HG03460 (cell line): ENCODE measurements around the gene STK31.
"Not testable (repeated sequence)": the region's sequence is repeated elsewhere in the genome, so short reads cannot be mapped to it uniquely, and the experiment has no call there.

Experiments used
- ATAC-seq: cut with Tn5 transposase; IDR thresholded peaks from one replicate; pipeline ENCODE4 v1.9.1; 2021; ENCODE audit not compliant: unreplicated experiment

The STK31 gene

GRCh38 chr7:23791721-23792120 is 81.7 kb downstream of the STK31 start:
- ATAC-seq, result no peak

DNA sequence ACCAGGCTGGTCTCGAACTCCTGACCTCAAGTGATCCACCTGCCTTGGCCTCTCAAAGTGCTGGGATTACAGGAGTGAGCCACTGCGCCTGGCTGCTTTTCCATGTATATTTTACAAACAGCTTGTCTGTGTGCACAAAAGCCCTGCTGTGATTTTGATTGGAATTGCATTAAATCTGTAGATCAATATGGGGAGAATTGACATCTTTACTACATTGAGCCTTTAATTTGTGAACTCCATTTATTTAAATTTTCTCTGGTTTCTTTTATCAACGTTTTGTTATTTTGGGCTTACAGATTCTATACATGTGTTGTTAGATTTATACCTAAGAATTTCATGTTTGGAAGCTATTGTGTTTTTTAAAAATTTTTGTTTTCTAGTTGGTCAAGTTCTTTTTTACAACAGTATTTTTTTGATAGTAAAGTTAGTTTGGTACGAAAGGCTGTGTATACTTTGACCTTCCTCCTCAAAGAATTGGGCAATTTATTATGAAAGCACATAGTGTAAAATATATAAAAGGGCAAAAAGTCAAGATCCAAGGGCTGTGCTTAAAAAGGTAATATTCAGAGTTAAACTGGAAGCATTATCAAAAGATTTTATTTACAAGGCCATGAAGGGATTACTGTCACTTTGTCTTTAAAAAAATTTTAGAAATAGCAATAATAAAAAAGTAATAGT is 92.8 kb downstream of the STK31 start:
- no peak for ATAC-seq

DNA sequence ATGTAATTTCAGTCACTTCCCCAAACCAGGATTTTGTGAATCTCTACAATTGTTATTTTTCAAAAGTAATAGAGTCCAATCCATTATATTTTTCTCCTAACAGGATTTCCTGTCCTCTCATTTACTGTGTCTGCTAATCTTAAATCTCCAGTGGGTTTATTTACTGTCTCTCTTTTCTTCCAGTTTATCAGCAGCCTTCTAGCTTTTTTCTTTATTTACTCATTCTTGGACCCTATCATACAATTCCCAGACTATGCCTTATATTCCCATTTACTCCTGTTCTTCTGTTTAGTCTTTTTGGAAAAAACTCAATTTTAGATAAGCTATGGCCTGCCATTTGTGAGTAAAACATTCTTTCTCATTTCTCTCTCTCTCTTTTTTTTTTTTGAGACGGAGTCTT is 94.7 kb downstream of the STK31 start:
- ATAC-seq, result no peak

DNA sequence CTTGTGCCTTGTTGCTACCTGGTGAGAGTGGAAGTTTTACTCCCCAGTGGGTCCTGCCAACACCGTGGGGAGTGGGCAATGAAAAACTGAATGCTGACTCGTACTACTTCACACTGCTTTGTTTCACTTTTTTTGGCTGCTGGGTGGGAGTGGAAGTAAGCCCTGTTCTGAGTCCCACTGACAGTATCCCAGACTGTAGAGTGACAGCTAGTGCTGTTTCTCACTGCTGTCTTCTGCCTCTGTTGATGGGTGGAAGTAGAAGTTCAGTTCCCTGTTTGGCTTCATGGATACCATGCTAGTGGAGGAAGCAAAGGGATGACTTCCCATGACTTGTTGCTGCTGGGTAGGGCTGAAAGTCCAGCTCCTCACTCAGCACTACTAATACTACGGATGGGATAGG is 98.4 kb downstream of the STK31 start:
- ATAC-seq, result no peak

- ATAC-seq, result no peak
Observed at GRCh38 chr7:23810099-23810498, 100.1 kb downstream of the STK31 start.

- ATAC-seq, result no peak
Observed at GRCh38 chr7:23811540-23811939, 101.5 kb downstream of the STK31 start.

DNA sequence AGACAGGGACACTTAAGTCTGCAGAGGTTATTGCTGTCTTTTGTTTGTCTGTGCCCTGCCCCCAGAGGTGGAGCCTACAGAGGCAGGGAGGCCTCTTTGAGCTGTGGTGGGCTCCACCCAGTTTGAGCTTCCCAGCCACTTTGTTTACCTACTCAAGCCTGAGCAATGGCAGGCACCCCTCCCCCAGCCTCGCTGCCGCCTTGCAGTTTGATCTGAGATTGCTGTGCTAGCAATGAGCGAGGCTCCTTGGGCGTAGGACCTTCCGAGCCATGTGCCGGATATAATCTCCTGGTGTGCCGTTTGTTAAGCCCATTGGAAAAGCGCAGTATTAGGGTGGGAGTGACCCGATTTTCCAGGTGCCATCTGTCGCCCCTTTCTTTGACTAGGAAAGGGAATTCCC is 118.1 kb downstream of the STK31 start:
- ATAC-seq, result not testable (repeated sequence)

- ATAC-seq, result not testable (repeated sequence)
Observed at GRCh38 chr7:23832733-23833132, 122.7 kb downstream of the STK31 start.

DNA sequence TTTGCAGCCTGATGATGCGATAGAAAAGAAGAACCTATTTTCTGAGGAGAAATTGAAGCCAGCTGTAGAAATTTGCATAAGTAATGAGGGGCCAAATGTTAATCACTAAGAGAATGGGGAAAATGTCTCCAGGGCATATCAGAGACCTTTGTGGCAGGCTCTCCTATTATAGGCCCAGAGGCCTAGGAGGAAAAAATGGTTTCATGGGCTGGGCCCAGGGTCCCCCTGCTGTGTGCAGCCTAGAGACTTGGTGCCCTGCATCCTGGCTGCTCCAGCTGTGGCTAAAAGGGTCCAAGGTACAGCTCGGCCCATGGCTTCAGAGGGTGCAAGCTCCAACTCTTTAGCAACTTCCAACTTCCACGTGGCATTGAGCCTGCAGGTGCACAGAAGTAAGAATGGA is 123.4 kb downstream of the STK31 start:
- no peak for ATAC-seq

DNA sequence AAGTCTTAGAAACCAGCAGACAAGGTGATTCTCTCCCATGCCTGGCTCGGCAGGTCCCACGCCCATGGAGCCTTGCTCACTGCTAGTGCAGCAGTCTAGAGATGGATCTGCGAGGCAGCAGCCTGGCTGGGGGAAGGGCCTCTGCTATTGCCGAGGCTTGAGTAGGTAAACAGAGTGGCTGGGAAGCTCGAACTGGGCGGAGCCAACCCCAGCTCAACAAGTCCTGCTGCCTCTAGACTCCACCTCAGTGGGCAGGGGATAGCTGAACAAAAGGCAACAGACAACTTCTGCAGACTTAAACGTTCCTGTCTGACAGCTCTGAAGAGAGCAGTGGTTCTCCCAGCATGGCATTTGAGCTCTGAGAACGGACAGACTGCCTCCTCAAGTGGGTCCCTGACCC is 134.8 kb downstream of the STK31 start:
- not testable (repeated sequence) for ATAC-seq

- no peak for ATAC-seq
Observed at GRCh38 chr7:23852135-23852534, 142.1 kb downstream of the STK31 start.

DNA sequence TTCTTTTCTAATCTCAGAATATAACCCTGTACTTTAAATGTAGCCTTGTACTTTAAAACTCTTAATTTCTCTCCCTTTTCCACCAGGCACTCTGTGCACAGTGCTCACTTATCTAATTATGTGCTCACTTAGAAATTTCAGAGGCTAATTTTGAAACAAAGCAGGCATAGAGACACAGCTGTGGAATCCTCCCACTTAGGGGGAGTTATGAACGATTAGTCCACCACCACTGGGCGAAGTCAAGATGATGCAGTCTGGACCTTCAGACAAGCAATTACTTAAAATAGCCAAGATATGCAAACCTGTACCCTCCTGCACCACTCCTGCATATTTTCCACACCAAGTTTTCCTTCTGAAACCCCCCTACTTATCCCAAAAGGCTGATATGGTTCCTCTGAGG is 143.0 kb downstream of the STK31 start:
- ATAC-seq, result no peak

DNA sequence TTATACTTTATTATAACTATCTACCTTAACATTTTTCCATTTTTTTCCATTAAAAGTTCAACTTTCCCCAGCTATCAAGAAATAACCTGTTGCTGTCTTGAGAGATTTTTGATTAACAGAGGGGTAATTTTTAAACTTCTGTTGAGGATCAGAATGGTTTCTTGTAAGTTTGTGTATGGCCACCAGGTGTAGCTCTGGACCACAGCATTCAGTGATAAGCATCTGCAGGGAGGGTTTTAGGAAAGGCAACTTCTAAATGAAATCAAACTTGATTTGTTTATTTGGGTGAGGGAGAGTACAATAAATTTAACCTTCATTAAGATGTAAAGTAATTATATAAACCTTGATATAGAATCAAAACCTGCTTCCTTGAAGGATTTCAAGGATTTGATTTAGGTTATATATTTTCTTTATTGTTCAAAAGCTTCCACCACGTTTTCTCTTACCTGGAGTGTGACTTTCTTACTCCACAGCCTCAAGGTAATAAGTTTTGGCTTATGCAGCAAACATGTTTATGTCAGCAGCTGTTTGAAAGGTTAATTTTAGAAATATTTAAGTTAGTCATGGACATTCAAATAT is 153.3 kb downstream of the STK31 start:
- ATAC-seq, result no peak

DNA sequence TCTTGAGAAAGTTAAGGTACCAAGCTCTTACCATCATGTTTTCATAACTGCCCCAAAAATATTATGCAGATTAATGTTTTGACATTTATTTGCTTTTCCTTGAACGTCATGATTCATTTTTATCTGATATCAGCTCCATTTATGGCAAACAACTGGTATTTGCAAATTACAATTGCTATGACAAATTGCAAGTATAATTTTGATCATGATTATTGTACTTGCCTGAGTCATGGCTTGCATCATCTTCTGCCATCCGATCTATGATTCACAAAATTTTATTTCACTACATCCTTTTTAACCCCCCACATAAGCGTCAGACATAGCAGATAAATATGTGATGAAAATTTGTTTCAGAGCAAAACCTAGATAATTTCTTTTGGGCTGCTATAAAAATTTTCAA is 155.0 kb downstream of the STK31 start:
- ATAC-seq, result no peak

DNA sequence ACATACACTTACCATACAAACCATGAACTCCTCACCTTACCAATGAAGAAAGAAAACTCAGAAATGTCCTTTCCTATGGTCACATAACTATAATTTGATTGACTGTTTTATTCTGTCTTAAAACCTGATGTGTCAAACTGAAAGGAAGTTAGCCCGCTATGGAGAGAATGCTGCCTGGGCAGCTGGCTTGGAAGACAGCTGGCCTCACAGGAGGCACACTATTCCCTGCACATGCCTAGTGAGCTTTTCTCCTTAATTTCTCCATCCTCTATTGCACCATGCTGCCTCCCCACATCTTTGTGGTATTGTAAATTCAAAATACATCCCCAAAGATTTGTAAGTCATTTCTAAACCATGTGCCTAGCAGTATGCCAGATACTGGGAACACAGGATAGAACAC is 163.3 kb downstream of the STK31 start:
- no peak for ATAC-seq

- not testable (repeated sequence) for ATAC-seq
Observed at GRCh38 chr7:23876526-23876925, 166.5 kb downstream of the STK31 start.
